MM.1S (cell line): ENCODE results near the gene COL5A2.

ENCODE experiments used
- DNase-seq: peaks from one replicate; pipeline ENCODE4 v3.0.0-alpha.2; 2015
- H2AFZ ChIP-seq: fragments of 300-600 bp; sonication (generic); 2 replicates; pipeline ENCODE4 v1.6.0; 2016; ENCODE audit warnings: antibody characterized with exemption, low read length
- H3F3A ChIP-seq: fragments of 300-600 bp; sonication (generic); 2 replicates; pipeline ENCODE4 v1.6.1; 2016; ENCODE audit warnings: mild to moderate bottlenecking, antibody characterized with exemption, low read length, moderate library complexity, mixed read lengths; ENCODE audit not compliant: insufficient read depth
- H3K27ac ChIP-seq: fragments of 300-600 bp; sonication (generic); 2 replicates; pipeline ENCODE4 v1.5.1; 2016; ENCODE audit warnings: mild to moderate bottlenecking, low read length
- H3K27me3 ChIP-seq: fragments of 300-600 bp; sonication (generic); replicated peaks from 2 replicates; pipeline ENCODE4 v1.6.0; 2016; ENCODE audit warnings: low read length; ENCODE audit not compliant: insufficient read depth
- H3K36me3 ChIP-seq: fragments of 300-600 bp; sonication (generic); replicated peaks from 2 replicates; pipeline ENCODE4 v1.6.1; 2016; ENCODE audit warnings: mild to moderate bottlenecking, low read length, mixed read lengths; ENCODE audit not compliant: insufficient read depth
- H3K4me1 ChIP-seq: fragments of 300-600 bp; sonication (generic); 2 replicates; pipeline ENCODE4 v1.6.1; 2016; ENCODE audit warnings: low read length, mixed read lengths
- H3K4me2 ChIP-seq: fragments of 300-600 bp; sonication (generic); 2 replicates; pipeline ENCODE4 v1.6.0; 2016; ENCODE audit warnings: low read depth, low read length
- H3K4me3 ChIP-seq: fragments of 300-600 bp; sonication (generic); 2 replicates; pipeline ENCODE4 v1.5.1; 2016; ENCODE audit warnings: low read length, mixed read lengths
- H3K79me2 ChIP-seq: fragments of 300-600 bp; sonication (generic); 2 replicates; pipeline ENCODE4 v1.6.1; 2016; ENCODE audit warnings: mixed run types, low read length, mixed read lengths
- H3K9ac ChIP-seq: fragments of 300-600 bp; sonication (generic); 2 replicates; pipeline ENCODE4 v1.6.1; 2016; ENCODE audit warnings: low read length, mixed read lengths
- H3K9me2 ChIP-seq: fragments of 300-600 bp; sonication (generic); replicated peaks from 2 replicates; pipeline ENCODE4 v1.6.1; 2016; ENCODE audit warnings: mild to moderate bottlenecking, low read length, mixed read lengths; ENCODE audit not compliant: insufficient read depth
- H3K9me3 ChIP-seq: fragments of 300-600 bp; sonication (generic); replicated peaks from 2 replicates; pipeline ENCODE4 v1.6.1; 2016; ENCODE audit warnings: mild to moderate bottlenecking, low read length, mixed read lengths; ENCODE audit not compliant: insufficient read depth
- H4K20me1 ChIP-seq: fragments of 300-600 bp; sonication (generic); 2 replicates; pipeline ENCODE4 v1.6.1; 2016; ENCODE audit warnings: mild to moderate bottlenecking, low read length, moderate library complexity, mixed read lengths; ENCODE audit not compliant: insufficient read depth
- CTCF ChIP-seq: fragments of 300-600 bp; sonication (generic); IDR thresholded peaks from 2 replicates; pipeline ENCODE4 v1.5.1; 2016; ENCODE audit warnings: antibody characterized with exemption, low read length, mixed read lengths
- EZH2 ChIP-seq: fragments of 300-600 bp; sonication (generic); optimal IDR thresholded peaks from 2 replicates; pipeline ENCODE3; 2017; ENCODE audit warnings: low read depth, mild to moderate bottlenecking, antibody characterized with exemption, low read length, mixed read lengths
- EZH2phosphoT487 ChIP-seq: fragments of 300-600 bp; sonication (generic); IDR thresholded peaks from 2 replicates; pipeline ENCODE4 v1.6.1; 2018; ENCODE audit warnings: antibody characterized with exemption, low read length

The COL5A2 gene

GRCh38 chr2:189213250-189213649, 33.7 kb upstream of the COL5A2 start:
- H3K9me2 ChIP-seq, result no peaks in the 10 kb centered on the region
- H3K9me3 ChIP-seq, result no peaks in the 10 kb centered on the region
- no peaks in the 10 kb centered on the region for H3K27me3 ChIP-seq
- H3K9ac ChIP-seq, result no peak overlapping the region
- no peaks in the 10 kb centered on the region for H4K20me1 ChIP-seq
- H3K79me2 ChIP-seq, result no peaks in the 10 kb centered on the region
- H3K4me2 ChIP-seq, result no peak overlapping the region
- H2AFZ ChIP-seq, result no peak overlapping the region
- no peak overlapping the region for H3K4me3 ChIP-seq
- no peaks in the 10 kb centered on the region for H3K4me1 ChIP-seq
- no peak overlapping the region for H3K27ac ChIP-seq
- no peaks in the 10 kb centered on the region for H3K36me3 ChIP-seq
- TF ChIP-seq CTCF (no peak), EZH2phosphoT487 (no peak), EZH2 (no peak)
- no peaks in the 10 kb centered on the region for H3F3A ChIP-seq
- DNase-seq, result no peak

- Histone ChIP-seq H3K4me2 (no peak overlapping the region), H3K4me1 (no peaks in the 10 kb centered on the region), H3K4me3 (no peak overlapping the region), H3K27me3 (no peaks in the 10 kb centered on the region), H4K20me1 (no peaks in the 10 kb centered on the region), H3K27ac (no peak overlapping the region), H2AFZ (no peak overlapping the region), H3K36me3 (no peaks in the 10 kb centered on the region), H3K9me2 (no peaks in the 10 kb centered on the region), H3F3A (no peaks in the 10 kb centered on the region), H3K9me3 (no peaks in the 10 kb centered on the region), H3K9ac (no peak overlapping the region), H3K79me2 (no peaks in the 10 kb centered on the region)
- no peak for DNase-seq
- TF ChIP-seq CTCF (no peak), EZH2phosphoT487 (no peak), EZH2 (no peak)
Observed at GRCh38 chr2:189210250-189211087, 30.9 kb upstream of the COL5A2 start.

- Histone ChIP-seq H4K20me1 (no peaks in the 10 kb centered on the region), H3K27me3 (no peaks in the 10 kb centered on the region), H3K4me3 (no peak overlapping the region), H3K27ac (no peak overlapping the region), H3K9ac (no peak overlapping the region), H3K36me3 (no peaks in the 10 kb centered on the region), H3K9me2 (no peaks in the 10 kb centered on the region), H3K4me2 (no peak overlapping the region), H2AFZ (no peak overlapping the region), H3K4me1 (peaks cover 4% of the 10 kb centered on the region; the same call in 1 of the 2 replicates), H3K9me3 (no peaks in the 10 kb centered on the region), H3K79me2 (no peaks in the 10 kb centered on the region), H3F3A (no peaks in the 10 kb centered on the region)
- no peak for TF ChIP-seq EZH2
- TF ChIP-seq EZH2phosphoT487, result no peak
- no peak for TF ChIP-seq CTCF
- no peak for DNase-seq
Observed at GRCh38 chr2:189208254-189208653, 28.7 kb upstream of the COL5A2 start.
